GM23338 (cell line): ENCODE results near the gene GPR146. TPM values are rescaled to one million over a fixed set of nuclear protein-coding genes. Genes with fewer than 3 reads are reported as not detected.

Experiments
- ATAC-seq: fragments of 200-7000 bp; cut with Tn5 transposase; 3 replicates; pipeline ENCODE4 v1.9.1; 2020
- DNase-seq: peaks from one replicate; pipeline ENCODE4 v3.0.0-alpha.2; 2015; ENCODE audit warnings: low spot score
- H2AFZ ChIP-seq: fragments of 200-600 bp; sonication (generic); 2 replicates; pipeline ENCODE4 v1.8.0; 2016; ENCODE audit warnings: antibody characterized with exemption, mild to moderate bottlenecking, moderate library complexity
- H3F3A ChIP-seq: fragments of 200-600 bp; sonication (generic); replicated peaks from 2 replicates; pipeline ENCODE4 v1.8.0; 2017; ENCODE audit warnings: antibody characterized with exemption, mixed run types, low read depth
- H3K27ac ChIP-seq: fragments of 200-600 bp; sonication (generic); 2 replicates; pipeline ENCODE4 v1.6.1; 2016; ENCODE audit warnings: low read depth
- H3K27me3 ChIP-seq: fragments of 200-600 bp; sonication (generic); 2 replicates; pipeline ENCODE4 v1.8.0; 2016; ENCODE audit warnings: mild to moderate bottlenecking, mixed run types, moderate library complexity; ENCODE audit not compliant: insufficient read depth
- H3K36me3 ChIP-seq: fragments of 200-600 bp; sonication (generic); 2 replicates; pipeline ENCODE4 v1.8.0; 2016; ENCODE audit warnings: mild to moderate bottlenecking; ENCODE audit not compliant: insufficient read depth
- H3K4me1 ChIP-seq: fragments of 200-600 bp; sonication (generic); 2 replicates; pipeline ENCODE4 v1.8.0; 2016; ENCODE audit warnings: mild to moderate bottlenecking, moderate library complexity; ENCODE audit not compliant: insufficient read depth
- H3K4me2 ChIP-seq: fragments of 200-600 bp; sonication (generic); 2 replicates; pipeline ENCODE4 v1.7.1; 2017; ENCODE audit warnings: mixed run types
- H3K4me3 ChIP-seq: fragments of 200-600 bp; sonication (generic); 2 replicates; pipeline ENCODE4 v1.6.1; 2016; ENCODE audit warnings: mixed run types
- H3K79me2 ChIP-seq: fragments of 200-600 bp; sonication (generic); replicated peaks from 2 replicates; pipeline ENCODE4 v1.8.0; 2017; ENCODE audit warnings: mild to moderate bottlenecking; ENCODE audit not compliant: insufficient read depth
- H3K9me2 ChIP-seq: fragments of 200-600 bp; sonication (generic); 2 replicates; pipeline ENCODE4 v1.8.0; 2017; ENCODE audit not compliant: insufficient read depth
- H4K20me1 ChIP-seq: fragments of 200-600 bp; sonication (generic); replicated peaks from 2 replicates; pipeline ENCODE4 v1.8.0; 2017; ENCODE audit warnings: mild to moderate bottlenecking; ENCODE audit not compliant: insufficient read depth
- H3K27ac Mint-ChIP-seq: 2 replicates; pipeline ENCODE4 v1.8.0; 2020; ENCODE audit warnings: inconsistent platforms, mild to moderate bottlenecking, moderate library complexity, mixed read lengths
- H3K27me3 Mint-ChIP-seq: 3 replicates; pipeline ENCODE4 v1.8.0; 2022; ENCODE audit warnings: low read depth, mild to moderate bottlenecking, moderate library complexity, mixed read lengths, inconsistent platforms; ENCODE audit not compliant: insufficient read depth, poor library complexity
- H3K36me3 Mint-ChIP-seq: 3 replicates; pipeline ENCODE4 v1.8.0; 2021; ENCODE audit warnings: low read depth, mild to moderate bottlenecking, inconsistent platforms, moderate library complexity, mixed read lengths
- H3K4me1 Mint-ChIP-seq: 3 replicates; pipeline ENCODE4 v1.8.0; 2020; ENCODE audit warnings: mild to moderate bottlenecking, inconsistent platforms, mixed read lengths
- H3K4me3 Mint-ChIP-seq: 3 replicates; pipeline ENCODE4 v1.8.0; 2021; ENCODE audit warnings: moderate library complexity, mild to moderate bottlenecking, inconsistent platforms, mixed read lengths
- H3K9me3 Mint-ChIP-seq: 3 replicates; pipeline ENCODE4 v1.8.0; 2020; ENCODE audit warnings: moderate library complexity, mild to moderate bottlenecking, inconsistent platforms, mixed read lengths
- CREB1 ChIP-seq: fragments of 250-450 bp; sonication (Bioruptor Pico); IDR thresholded peaks from 2 replicates; pipeline ENCODE4 v1.5.0; 2020; ENCODE audit warnings: low read depth, mild to moderate bottlenecking, moderate library complexity
- JUNB ChIP-seq: IDR thresholded peaks from one replicate; pipeline ENCODE4 v1.6.1; 2016; ENCODE audit warnings: antibody characterized with exemption; ENCODE audit not compliant: unreplicated experiment
- NANOG ChIP-seq: IDR thresholded peaks from 2 replicates; pipeline ENCODE4 v1.6.1; 2016; ENCODE audit warnings: antibody characterized with exemption, borderline replicate concordance
- POLR2AphosphoS5 ChIP-seq: IDR thresholded peaks from 2 replicates; pipeline ENCODE4 v1.6.1; 2016; ENCODE audit warnings: antibody characterized with exemption, low read depth
- STAT1 ChIP-seq: IDR thresholded peaks from one replicate; pipeline ENCODE4 v1.6.1; 2016; ENCODE audit warnings: antibody characterized with exemption; ENCODE audit not compliant: unreplicated experiment
- ZNF114 ChIP-seq: fragments of 250-450 bp; sonication (Bioruptor Pico); IDR thresholded peaks from 2 replicates; pipeline ENCODE4 v1.5.0; 2020; ENCODE audit warnings: mild to moderate bottlenecking, moderate library complexity
- ZNF331 ChIP-seq: fragments of 250-450 bp; sonication (Bioruptor Pico); IDR thresholded peaks from 2 replicates; pipeline ENCODE4 v1.5.0; 2020; ENCODE audit warnings: low read depth, mild to moderate bottlenecking, moderate library complexity
- polyA plus RNA-seq: library from polyadenylated mRNA; unstranded; fragments of >200 nt; fragmentation: Nextera tagmentation; extraction: Ambion mirVana; gene quantifications from 2 replicates; pipeline ENCODE4 v1.2.1, GENCODE V29; 2016
- total RNA-seq: library from RNA; depleted of rRNA; stranded (reverse); fragments of >200 nt; shearing (Covaris generic); gene quantifications from 2 replicates; pipeline ENCODE4 v1.2.3, GENCODE V29; 2014
- TF ChIP-seq, protein P1 (sequence below): fragments of 250-450 bp; sonication (Bioruptor Pico); IDR thresholded peaks from 2 replicates; pipeline ENCODE4 v1.5.0; 2020; ENCODE audit warnings: mild to moderate bottlenecking, moderate library complexity
- TF ChIP-seq, protein P2 (sequence below): IDR thresholded peaks from one replicate; pipeline ENCODE4 v1.6.1; 2018; ENCODE audit warnings: antibody characterized with exemption; ENCODE audit not compliant: unreplicated experiment

The GPR146 gene
- total and polyA plus RNA-seq, 2 experiments from 2014 or later: 0.28 to 0.37 TPM

DNA sequence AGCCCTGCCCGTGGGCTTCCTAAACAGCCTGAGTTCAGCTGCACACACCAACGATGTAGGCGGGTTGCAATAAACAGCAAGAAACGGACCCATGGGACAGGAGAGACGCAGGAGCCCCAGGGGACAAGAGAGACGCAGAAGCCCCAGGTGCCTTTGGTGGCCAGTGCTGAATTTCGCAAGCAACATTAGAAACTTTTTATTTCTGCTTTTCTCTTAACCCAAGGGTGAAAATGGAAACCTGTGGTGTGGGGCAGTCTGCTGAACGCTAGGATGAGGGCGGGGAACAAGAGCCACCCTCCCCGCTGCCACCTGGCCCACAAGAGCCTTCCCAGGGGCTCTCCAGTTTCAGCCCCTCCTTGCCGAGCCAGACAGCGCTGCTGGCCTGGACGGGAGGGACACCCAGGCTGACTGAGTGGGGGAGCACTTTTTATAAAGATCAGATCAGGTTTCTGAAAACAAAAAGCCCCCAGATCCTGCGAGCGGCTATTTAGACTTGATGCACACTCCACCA is 20.0 kb upstream of the GPR146 start:
- Histone ChIP-seq H3K36me3 (no peaks in the 10 kb centered on the region), H3K27me3 (no peaks in the 10 kb centered on the region), H3K27ac (no peak overlapping the region), H2AFZ (no peak overlapping the region), H3K4me1 (no peaks in the 10 kb centered on the region; the same call in 1 of the 2 replicates), H3K79me2 (peaks cover 4% of the 10 kb centered on the region; the same call in 1 of the 2 replicates), H3K4me2 (no peak overlapping the region), H3K4me3 (no peak overlapping the region), H4K20me1 (peaks cover 8% of the 10 kb centered on the region), H3F3A (peaks cover 5% of the 10 kb centered on the region; the same call in 1 of the 2 replicates), H3K9me2 (no peaks in the 10 kb centered on the region)
- H3K4me3 Mint-ChIP-seq: no peak overlapping the region
- no peak for DNase-seq
- no peak overlapping the region for H3K27ac Mint-ChIP-seq
- H3K36me3 Mint-ChIP-seq: peaks cover 10% of the 10 kb centered on the region; the same call in 2 of the 3 replicates
- no peaks in the 10 kb centered on the region; the same call in 2 of the 3 replicates for H3K9me3 Mint-ChIP-seq
- TF ChIP-seq, protein P1, sequence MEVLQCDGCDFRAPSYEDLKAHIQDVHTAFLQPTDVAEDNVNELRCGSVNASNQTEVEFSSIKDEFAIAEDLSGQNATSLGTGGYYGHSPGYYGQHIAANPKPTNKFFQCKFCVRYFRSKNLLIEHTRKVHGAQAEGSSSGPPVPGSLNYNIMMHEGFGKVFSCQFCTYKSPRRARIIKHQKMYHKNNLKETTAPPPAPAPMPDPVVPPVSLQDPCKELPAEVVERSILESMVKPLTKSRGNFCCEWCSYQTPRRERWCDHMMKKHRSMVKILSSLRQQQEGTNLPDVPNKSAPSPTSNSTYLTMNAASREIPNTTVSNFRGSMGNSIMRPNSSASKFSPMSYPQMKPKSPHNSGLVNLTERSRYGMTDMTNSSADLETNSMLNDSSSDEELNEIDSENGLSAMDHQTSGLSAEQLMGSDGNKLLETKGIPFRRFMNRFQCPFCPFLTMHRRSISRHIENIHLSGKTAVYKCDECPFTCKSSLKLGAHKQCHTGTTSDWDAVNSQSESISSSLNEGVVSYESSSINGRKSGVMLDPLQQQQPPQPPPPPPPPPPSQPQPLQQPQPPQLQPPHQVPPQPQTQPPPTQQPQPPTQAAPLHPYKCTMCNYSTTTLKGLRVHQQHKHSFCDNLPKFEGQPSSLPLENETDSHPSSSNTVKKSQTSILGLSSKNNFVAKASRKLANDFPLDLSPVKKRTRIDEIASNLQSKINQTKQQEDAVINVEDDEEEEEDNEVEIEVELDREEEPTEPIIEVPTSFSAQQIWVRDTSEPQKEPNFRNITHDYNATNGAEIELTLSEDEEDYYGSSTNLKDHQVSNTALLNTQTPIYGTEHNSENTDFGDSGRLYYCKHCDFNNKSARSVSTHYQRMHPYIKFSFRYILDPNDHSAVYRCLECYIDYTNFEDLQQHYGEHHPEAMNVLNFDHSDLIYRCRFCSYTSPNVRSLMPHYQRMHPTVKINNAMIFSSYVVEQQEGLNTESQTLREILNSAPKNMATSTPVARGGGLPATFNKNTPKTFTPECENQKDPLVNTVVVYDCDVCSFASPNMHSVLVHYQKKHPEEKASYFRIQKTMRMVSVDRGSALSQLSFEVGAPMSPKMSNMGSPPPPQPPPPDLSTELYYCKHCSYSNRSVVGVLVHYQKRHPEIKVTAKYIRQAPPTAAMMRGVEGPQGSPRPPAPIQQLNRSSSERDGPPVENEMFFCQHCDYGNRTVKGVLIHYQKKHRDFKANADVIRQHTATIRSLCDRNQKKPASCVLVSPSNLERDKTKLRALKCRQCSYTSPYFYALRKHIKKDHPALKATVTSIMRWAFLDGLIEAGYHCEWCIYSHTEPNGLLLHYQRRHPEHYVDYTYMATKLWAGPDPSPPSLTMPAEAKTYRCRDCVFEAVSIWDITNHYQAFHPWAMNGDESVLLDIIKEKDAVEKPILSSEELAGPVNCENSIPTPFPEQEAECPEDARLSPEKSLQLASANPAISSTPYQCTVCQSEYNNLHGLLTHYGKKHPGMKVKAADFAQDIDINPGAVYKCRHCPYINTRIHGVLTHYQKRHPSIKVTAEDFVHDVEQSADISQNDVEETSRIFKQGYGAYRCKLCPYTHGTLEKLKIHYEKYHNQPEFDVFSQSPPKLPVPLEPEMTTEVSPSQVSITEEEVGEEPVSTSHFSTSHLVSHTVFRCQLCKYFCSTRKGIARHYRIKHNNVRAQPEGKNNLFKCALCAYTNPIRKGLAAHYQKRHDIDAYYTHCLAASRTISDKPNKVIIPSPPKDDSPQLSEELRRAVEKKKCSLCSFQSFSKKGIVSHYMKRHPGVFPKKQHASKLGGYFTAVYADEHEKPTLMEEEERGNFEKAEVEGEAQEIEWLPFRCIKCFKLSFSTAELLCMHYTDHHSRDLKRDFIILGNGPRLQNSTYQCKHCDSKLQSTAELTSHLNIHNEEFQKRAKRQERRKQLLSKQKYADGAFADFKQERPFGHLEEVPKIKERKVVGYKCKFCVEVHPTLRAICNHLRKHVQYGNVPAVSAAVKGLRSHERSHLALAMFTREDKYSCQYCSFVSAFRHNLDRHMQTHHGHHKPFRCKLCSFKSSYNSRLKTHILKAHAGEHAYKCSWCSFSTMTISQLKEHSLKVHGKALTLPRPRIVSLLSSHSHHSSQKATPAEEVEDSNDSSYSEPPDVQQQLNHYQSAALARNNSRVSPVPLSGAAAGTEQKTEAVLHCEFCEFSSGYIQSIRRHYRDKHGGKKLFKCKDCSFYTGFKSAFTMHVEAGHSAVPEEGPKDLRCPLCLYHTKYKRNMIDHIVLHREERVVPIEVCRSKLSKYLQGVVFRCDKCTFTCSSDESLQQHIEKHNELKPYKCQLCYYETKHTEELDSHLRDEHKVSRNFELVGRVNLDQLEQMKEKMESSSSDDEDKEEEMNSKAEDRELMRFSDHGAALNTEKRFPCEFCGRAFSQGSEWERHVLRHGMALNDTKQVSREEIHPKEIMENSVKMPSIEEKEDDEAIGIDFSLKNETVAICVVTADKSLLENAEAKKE: no peak
- TF ChIP-seq, protein P2, sequence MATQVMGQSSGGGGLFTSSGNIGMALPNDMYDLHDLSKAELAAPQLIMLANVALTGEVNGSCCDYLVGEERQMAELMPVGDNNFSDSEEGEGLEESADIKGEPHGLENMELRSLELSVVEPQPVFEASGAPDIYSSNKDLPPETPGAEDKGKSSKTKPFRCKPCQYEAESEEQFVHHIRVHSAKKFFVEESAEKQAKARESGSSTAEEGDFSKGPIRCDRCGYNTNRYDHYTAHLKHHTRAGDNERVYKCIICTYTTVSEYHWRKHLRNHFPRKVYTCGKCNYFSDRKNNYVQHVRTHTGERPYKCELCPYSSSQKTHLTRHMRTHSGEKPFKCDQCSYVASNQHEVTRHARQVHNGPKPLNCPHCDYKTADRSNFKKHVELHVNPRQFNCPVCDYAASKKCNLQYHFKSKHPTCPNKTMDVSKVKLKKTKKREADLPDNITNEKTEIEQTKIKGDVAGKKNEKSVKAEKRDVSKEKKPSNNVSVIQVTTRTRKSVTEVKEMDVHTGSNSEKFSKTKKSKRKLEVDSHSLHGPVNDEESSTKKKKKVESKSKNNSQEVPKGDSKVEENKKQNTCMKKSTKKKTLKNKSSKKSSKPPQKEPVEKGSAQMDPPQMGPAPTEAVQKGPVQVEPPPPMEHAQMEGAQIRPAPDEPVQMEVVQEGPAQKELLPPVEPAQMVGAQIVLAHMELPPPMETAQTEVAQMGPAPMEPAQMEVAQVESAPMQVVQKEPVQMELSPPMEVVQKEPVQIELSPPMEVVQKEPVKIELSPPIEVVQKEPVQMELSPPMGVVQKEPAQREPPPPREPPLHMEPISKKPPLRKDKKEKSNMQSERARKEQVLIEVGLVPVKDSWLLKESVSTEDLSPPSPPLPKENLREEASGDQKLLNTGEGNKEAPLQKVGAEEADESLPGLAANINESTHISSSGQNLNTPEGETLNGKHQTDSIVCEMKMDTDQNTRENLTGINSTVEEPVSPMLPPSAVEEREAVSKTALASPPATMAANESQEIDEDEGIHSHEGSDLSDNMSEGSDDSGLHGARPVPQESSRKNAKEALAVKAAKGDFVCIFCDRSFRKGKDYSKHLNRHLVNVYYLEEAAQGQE: no peak
- TF ChIP-seq NANOG (no peak), STAT1 (no peak), JUNB (no peak), CREB1 (CRISPR knock-in tag) (no peak), POLR2AphosphoS5 (no peak), ZNF114 (CRISPR knock-in tag) (no peak), ZNF331 (CRISPR knock-in tag) (no peak)
- H3K27me3 Mint-ChIP-seq: peaks cover 16% of the 10 kb centered on the region
- H3K4me1 Mint-ChIP-seq: peaks cover 5% of the 10 kb centered on the region; the same call in 2 of the 3 replicates
- ATAC-seq: no peak
